ENCODE results near the gene MYO1A. TPM values are rescaled to one million over a fixed set of nuclear protein-coding genes. Genes with fewer than 3 reads are reported as not detected.

MYO1A gene
- total RNA-seq, 3 donors from 2014 or later = 167 to 444 (median 219) TPM

DNA sequence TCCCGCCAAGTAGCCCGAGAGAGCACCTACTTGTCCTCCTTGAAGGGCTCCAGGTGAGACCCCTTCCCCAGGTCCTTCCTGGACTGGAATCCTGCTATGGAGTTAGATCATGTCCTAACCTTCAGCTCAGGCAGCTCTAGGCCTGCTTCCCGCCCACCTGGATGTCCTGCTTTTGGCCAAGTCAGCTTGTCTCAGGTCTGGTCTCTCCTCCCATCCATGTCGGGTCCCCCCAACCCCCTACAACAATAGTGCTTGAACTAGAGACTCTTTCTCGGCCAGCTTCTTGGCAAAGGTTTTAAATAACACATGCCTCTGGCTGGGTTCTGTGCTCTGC, 42.6 kb upstream of the MYO1A start:
- Histone ChIP-seq H3K9me3 (no peaks in the 10 kb centered on the region), H3K4me3 (no peak overlapping the region), H3K4me1 (ENCODE audit: low read depth) (peaks cover 37% of the 10 kb centered on the region), H3K36me3 (ENCODE audit: low read depth) (no peaks in the 10 kb centered on the region)
- ATAC-seq (no peak), DNase-seq (no peak)
- TF ChIP-seq CTCF (IDR thresholded peaks at IDR 0.05) = no peak
- intact Hi-C loops (cut with DNase I, micrococcal nuclease) = no loop called here

DNA sequence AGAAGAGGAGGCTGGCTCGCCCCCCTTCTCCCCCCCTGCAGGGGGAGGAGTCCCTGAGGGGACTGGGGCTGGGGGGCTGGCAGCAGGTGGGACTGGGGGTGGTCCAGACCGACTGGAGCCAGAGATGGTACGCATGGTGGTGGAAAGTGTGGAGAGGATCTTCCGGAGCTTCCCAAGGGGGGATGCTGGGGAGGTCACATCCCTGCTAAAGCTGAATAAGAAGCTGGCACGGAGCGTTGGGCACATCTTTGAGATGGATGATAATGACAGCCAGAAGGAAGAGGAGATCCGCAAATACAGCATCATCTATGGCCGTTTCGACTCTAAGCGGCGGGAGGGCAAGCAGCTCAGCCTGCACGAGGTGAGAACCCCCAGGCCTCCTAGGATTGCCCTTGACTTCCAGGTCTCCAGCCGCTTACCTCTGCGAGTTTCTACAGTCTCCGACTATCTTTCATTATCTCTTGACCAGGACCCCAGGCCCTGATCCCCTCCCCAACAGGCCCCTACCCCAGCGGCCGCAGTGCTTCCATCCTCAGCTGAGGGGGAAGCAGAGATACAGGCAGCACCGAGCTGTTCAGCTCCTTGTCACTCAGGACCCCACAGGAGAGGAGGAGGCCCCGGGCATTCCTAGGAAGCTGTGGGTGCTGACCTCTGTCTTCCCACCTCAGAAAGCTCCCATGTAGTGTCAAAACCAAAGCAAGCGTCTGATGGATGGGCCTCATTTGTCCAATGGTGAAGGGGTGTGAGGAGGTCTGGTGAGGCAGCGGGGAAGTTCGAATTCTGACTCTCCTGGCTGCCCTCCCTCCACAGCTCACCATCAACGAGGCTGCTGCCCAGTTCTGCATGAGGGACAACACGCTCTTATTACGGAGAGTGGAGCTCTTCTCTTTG, 42.0 kb upstream of the MYO1A start:
- H3K4me1 ChIP-seq (ENCODE audit: low read depth) = peaks cover 41% of the 10 kb centered on the region
- ATAC-seq = no peak
- H3K4me3 ChIP-seq = no peak overlapping the region
- intact Hi-C loops (cut with DNase I, micrococcal nuclease) = no loop called here
- H3K36me3 ChIP-seq (ENCODE audit: low read depth) = no peaks in the 10 kb centered on the region
- DNase-seq = no peak
- TF ChIP-seq CTCF (IDR thresholded peaks at IDR 0.05) = no peak
- H3K9me3 ChIP-seq = no peaks in the 10 kb centered on the region

DNA sequence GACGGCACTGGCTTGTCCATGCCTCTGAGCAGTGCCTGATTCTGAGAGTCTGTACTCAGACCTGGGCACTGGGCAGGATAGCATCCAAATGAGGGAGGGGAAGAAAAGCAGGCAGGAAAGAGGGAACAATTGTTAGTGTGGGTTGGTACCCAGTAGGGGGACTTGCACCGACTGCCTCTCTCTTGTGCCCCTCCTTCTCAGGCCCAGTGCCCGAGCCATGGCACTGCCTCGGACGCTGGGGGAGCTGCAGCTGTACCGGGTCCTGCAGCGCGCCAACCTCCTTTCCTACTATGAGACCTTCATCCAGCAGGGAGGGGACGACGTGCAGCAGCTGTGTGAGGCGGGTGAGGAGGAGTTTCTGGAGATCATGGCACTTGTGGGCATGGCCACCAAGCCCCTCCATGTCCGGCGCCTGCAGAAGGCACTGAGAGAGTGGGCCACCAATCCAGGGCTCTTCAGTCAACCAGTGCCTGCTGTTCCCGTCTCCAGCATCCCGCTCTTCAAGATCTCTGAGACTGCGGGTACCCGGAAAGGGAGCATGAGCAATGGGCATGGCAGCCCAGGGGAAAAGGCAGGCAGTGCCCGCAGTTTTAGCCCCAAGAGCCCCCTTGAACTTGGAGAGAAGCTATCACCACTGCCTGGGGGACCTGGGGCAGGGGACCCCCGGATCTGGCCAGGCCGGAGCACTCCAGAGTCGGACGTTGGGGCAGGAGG, 41.2 kb upstream of the MYO1A start:
- H3K4me3 ChIP-seq = no peak overlapping the region
- no peaks in the 10 kb centered on the region for H3K9me3 ChIP-seq
- no peak for TF ChIP-seq CTCF (IDR thresholded peaks at IDR 0.05)
- ATAC-seq (no peak), DNase-seq (peak in 1 of 3 donors; percentile 27)
- intact Hi-C loops (cut with DNase I, micrococcal nuclease) = no loop called here
- H3K36me3 ChIP-seq (ENCODE audit: low read depth) = no peaks in the 10 kb centered on the region
- H3K4me1 ChIP-seq (ENCODE audit: low read depth) = peaks cover 43% of the 10 kb centered on the region

- TF ChIP-seq CTCF (IDR thresholded peaks at IDR 0.05) = no peak
- no peak overlapping the region for H3K4me3 ChIP-seq
- ATAC-seq (no peak), DNase-seq (no peak)
- H3K9me3 ChIP-seq = no peaks in the 10 kb centered on the region
- peaks cover 43% of the 10 kb centered on the region for H3K4me1 ChIP-seq (ENCODE audit: low read depth)
- intact Hi-C loops (cut with DNase I, micrococcal nuclease) = no loop called here
- H3K36me3 ChIP-seq (ENCODE audit: low read depth) = no peaks in the 10 kb centered on the region
Measured at GRCh38 chr12:57090490-57090889, 40.6 kb upstream of the MYO1A start.

DNA sequence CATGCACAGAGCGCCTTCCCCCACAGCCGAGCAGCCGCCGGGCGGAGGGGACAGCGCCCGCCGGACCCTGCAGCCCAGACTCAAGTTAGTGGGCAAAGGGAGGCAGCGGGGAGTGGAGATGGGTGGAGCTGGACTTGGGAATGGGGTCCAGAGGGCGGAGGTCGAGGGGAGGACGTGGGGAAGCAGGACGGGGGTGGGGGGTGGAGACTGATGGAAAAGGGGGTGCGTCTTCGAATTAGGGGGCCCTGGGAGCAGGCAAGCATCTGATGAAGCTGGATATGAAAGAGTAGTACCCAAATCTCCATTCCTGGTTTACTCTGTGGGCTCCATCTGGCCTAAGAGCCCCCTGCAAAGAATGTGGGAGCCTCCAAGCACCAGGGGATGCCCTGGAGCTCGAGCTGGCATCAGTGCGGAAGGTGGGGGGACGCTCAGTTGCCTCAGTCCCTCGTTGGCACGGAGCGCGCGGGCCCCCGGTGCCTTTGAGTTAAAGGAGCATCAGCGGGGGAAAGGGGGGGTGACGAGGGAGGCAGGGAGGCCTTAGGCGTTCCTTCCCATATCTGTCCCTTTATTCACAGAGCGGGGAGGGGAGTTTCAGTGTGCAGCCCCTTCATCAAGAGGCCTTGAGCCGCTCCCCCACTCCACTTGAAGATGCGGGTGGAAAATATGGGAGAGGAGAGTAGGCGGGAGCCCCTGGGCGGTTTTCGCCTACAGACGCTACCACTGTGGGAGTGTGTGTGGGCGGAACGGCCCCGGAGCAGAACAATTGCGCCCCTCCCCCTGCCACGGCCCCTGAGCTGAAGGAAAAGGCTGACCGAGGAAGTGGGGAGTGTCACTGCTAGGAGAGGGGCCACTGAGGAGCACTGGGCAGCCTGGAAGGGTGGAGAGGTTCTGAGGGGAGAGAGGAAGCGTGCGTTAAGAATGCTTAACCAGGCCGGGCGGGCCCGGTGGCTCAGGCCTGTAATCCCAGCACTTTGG, 39.6 kb upstream of the MYO1A start:
- Histone ChIP-seq H3K36me3 (ENCODE audit: low read depth) (no peaks in the 10 kb centered on the region), H3K9me3 (no peaks in the 10 kb centered on the region), H3K4me3 (peak overlapping the region; percentile 40), H3K4me1 (ENCODE audit: low read depth) (peaks cover 43% of the 10 kb centered on the region)
- no peak for TF ChIP-seq CTCF (IDR thresholded peaks at IDR 0.05)
- ATAC-seq (no peak), DNase-seq (peak; percentile 73 to 86 (median 74))
- intact Hi-C loops (cut with DNase I, micrococcal nuclease) = no loop called here
